GM03348 (cell line): ENCODE results near the gene GJD3.
"Not testable (repeated sequence)": the region's sequence is repeated elsewhere in the genome, so short reads cannot be mapped to it uniquely, and the experiment has no call there.

Experiments used
- DNase-seq: peaks from one replicate; pipeline ENCODE4 v3.0.0; 2012; ENCODE audit warnings: low spot score

GJD3 gene

DNA sequence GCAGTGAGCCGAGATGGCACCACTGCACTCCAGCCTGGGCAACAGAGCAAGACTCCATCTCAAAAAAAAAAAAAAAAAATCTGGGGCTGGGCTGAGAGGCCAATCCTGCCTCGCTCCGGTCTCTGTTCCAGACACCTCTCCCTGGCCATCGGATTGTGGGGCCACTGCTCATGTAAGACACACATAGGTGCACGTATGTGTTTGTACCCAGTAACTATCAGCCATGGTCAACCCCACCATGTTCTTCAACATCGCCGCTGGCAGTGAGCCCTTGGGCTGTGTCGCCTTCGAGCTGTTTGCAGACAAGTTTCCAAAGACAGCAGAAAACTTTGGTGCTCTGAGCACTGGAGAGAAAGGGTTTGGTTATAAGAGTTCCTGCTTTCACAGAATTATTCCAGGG, 3.2 kb upstream of the GJD3 start:
- not testable (repeated sequence) for DNase-seq

DNA sequence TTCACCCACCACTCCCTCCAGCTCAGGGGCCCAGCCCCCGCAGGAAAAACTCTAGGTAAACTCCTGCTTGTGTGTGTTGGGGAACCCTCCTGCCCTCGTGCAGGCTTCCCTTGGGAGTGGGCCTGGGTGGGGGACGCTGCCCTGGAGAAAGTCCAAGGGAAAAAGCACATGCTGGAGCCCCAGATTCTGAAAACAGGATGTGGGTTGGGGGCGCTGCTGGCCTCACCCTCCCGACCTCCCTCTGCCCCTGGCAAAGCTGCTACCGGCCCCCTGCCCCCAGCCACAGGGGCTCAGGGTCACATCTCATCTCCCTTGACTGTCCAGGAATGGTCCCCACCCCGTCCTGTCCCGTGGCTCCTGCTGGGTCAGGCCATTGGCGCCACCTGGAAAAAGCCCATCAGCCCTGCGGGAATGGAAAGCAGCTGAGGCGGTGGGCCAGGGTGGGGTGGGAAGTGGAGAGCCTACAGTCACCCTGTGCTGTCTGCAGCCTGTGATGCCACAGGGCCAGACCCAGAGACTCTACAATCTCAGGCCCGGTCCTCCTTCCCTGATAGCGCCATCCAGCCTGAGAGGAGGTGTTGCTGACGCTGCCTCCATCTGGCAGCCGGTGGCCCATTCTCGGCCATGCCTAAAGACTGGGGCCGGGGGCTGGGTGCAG, 2.5 kb upstream of the GJD3 start:
- DNase-seq = no peak

DNA sequence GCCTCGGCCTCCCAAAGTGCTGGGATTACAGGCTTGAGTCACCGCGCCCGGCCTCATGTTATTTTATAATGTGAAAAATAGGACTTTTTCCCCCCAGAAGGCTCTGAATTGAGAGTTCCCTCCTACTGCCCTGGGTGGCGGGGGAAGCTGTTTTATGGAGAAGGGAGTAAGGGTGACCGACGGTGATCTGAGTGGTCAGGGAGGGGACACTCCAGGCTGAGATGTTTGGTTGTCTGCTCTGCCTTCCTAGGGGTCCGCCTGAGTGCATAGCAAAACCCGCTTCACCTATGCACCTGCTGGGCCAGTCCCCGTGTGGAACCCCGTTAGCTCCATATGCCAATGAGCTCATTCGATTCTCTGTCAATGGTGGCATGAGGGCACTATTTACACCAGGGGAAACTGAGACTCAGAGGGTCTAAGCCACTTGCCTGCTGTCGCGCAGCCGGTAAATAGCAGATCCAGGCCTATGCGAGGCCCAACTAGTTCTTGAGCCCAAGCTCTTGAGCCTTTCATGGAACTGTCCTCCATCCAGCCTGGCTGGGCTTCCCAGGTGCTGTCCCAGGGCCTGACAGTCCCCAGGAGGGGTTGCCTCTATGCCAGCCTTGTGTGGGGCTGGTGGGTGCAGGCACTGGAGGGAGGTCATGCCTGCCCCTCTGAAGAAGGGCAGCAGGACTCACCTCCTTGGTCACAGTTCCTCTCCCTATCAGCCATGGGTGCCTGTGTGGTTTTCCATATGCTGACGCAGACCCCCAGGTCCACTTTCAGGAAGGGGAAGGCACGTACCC, 1.7 kb upstream of the GJD3 start:
- DNase-seq = no peak

DNA sequence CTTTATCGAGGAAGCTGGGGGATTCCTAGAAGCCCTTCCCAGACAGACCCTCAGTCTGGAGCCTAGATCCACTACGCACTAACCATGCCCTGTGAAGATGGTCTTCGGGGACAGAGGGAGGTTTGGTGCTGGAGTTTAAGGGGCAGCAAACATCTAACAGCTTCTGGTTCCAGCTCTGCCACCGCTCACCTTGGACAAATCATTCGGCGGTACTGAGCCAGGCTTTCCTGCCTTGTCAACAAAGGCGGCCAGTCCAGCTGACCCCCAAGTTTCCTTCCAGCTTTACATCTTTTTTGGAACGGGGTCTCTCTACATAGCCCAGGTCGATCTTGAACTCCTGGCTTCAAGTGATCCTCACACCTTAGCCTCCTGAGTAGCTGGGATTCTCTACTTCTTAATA, 369 bp upstream of the GJD3 start:
- no peak for DNase-seq

DNA sequence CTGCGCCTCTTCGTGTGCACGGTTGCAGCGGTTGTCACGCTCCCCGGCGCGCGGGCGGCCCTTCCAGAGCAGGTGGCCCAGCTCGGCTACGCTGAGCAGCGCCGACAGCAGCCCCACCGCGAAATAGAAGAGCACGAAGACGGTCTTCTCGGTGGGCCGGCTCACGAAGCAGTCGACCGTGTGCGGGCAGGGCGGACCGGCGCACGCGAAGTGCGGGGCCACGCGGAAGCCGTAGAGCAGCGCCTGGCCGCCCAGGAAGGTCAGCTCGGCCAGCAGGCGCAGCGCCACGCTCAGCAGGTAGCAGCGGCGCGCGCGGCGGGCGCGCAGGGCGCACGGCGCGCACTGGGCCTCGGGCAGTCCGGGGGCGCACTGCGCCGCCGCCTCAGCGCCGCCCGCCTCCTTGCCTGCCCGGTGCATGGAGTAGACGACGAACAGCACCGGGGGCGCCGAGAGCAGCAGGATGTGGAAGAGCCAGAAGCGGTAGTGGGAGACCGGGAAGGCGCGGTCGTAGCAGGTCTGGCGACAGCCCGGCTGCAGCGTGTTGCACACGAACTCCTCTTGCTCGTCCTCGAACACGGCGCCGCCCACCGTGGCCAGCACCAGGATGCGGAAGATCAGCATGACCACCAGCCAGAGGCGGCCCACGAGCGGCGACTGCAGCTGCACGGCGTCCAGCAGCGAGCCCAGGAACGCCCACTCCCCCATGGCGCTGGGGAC, 1.3 kb downstream of the GJD3 start:
- no peak for DNase-seq

DNA sequence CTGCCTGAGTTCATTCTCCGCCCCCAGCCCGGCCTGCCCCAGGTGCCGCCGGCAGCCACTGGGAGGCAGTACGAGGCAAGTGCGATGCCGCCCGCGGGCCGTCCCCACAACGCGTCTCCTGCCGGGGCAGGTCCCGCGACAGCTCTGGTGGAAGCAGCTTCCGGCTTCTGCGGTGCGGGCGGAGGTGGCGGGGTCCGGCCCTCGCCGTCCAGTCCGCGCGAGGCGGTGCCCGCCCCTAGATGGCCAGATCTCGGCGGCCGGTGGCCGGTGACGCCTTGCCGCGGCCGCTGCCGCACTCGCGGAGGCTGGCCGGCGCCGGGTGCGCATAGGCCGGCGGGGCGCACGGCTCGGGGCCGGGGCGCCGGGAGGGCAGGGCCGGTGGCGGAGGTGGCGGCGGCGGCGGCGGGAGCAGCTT, 1.8 kb downstream of the GJD3 start:
- peak; percentile 91 for DNase-seq

DNA sequence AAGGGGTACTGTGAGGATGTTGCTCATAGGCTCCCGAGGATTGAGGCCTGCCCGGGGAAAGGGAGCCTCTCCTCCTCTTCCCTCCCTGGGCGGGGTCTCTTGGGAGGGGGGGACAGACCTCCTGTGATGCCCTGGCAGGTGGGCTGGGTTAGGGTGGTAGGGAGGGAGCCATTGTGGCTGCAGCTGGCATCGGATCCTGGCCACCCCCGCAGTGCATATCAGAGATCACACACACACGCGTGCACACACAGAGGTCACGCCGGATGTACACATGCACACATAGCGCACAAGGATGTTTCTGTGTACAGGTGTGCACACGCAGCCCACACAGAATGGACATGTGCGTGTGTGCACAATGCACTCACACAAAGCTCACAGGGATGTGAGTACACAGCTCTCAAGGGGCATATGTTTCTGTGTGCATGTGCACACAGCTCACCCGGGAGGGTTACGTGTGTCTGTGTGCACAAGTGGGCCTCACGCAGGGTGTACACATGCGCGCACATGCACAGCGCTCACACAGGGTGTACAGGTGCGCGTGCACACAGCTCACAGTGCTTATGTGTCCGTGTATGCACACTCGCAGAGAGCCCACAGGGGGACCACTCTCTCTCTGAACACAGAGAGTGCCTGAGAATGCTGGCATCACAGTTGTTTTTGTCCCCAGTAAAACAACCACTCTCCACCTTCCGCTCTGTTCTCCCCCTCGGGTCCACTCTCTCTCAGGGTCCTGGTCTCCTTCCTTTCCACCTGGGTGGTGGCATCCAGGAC, 2.4 kb downstream of the GJD3 start:
- DNase-seq = no peak

DNA sequence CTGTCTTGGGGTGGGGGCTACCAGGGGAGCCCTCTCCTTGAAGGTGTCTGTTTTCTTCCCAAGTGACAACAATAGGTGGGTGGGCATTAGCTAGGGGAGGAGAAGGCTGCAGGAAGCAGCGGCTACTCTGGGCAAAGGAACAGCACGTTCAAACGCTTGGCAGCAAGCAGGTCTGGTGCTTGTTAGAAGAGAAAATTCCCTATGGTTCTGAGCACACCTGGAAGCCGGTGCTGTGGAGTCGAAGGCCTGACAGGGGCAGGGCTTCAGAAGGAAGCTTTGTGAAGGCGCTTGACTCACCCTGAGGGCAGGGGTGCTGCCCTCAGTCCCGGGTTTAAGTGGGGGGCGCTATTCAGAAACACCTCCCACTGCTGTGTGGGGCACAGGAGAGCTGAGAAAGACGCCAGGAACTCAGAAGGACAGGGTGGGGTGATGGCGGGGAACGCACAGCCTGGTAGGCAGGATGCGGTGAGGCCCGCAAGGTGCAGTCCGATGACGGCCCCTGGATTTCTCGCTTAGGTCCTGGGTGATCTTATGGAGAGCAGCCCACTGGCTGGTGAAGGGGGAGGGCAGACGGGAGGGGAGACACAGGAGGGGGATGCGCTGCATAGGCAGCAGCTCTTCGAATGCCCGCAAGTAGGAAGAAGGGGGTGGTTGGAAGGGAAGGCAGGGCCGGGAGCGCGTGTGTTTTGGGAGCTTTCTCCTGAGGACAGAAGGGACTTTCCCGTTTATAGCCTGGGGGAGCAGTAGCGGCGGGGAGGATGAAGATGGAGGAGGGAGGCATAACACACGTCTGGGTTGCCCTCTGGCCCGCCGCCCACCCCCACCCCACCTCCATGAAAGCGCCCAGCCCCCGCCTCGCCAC, 3.2 kb downstream of the GJD3 start:
- DNase-seq = no peak

DNA sequence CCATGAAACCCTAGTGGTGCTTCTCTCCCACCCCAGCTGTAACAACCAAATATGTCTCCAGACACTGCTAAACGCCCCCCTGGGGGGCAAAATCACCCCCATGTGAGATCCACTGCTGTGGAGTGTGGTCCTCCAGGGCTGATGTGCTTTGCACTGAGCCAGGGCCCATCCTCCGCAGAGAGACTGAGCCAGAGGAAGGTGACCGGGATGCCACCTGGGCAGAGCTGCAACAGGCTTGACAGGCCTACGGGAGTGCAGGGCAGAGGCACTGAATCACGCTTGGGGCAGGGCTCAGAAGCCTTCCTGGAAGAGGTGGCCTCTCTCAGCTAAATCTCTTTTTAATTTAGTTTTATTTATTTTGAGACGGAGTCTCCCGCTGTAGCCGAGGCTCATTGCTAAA, 4.4 kb downstream of the GJD3 start:
- no peak for DNase-seq

DNA sequence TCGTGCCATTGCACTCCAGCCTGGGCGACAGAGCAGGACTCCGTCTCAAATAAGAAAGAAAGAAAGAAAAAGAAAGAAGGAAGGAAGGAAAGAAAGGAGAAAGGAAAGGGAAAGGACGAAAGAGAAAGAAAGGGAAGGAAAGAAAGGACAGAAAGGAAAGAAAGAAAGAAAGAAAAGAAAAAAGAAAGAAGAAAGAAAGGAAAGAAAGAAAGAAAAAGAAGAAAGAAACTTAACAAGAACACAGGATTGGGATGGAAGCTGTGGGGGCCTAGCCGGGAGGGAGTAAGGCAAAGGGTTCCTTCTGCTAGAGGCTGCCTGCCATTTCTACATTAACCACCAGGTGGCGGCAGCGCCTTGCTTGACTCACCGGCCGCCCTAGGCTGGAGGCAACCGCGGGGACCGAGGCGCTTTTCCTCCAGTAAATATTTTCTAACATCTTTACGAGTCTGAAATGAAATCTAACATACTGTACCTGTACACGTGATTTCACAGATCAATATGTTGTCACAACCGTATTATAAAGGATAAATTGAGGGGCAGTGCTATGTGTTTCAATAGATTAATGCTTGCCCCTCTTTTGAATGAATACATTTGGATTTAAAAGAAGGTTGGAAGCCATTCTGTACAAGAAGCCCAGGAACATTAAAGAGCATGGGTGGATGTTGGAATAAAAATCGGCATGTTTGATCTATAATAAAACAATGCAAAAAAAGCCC, 6.1 kb downstream of the GJD3 start:
- DNase-seq = peak; percentile 94

DNA sequence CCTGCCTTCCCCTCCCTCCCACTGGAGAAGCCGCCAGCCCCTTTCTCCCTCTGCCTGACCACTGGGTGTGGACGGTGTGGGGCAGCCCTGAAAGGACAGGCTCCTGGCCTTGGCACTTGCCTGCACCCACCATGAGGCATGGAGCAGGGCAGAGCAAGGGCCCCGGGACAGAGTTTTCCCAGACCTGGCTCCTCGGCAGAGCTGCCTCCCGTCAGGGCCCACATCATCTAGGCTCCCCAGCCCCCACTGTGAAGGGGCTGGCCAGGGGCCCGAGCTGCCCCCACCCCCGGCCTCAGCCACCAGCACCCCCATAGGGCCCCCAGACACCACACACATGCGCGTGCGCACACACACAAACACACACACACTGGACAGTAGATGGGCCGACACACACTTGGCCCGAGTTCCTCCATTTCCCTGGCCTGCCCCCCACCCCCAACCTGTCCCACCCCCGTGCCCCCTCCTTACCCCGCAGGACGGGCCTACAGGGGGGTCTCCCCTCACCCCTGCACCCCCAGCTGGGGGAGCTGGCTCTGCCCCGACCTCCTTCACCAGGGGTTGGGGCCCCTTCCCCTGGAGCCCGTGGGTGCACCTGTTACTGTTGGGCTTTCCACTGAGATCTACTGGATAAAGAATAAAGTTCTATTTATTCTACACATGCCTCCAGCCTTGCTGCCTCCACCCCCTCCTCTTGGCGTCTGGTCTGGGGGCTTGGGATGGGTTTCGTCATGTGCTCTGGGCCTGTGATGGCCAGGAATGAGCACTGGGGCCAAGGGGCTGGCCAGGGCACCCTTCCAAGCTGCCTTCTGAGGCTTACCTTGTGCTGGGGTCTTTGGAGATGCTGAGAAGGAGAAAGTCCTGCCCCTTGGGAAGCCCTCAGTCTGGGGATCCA, 7.3 kb downstream of the GJD3 start:
- DNase-seq = no peak

DNA sequence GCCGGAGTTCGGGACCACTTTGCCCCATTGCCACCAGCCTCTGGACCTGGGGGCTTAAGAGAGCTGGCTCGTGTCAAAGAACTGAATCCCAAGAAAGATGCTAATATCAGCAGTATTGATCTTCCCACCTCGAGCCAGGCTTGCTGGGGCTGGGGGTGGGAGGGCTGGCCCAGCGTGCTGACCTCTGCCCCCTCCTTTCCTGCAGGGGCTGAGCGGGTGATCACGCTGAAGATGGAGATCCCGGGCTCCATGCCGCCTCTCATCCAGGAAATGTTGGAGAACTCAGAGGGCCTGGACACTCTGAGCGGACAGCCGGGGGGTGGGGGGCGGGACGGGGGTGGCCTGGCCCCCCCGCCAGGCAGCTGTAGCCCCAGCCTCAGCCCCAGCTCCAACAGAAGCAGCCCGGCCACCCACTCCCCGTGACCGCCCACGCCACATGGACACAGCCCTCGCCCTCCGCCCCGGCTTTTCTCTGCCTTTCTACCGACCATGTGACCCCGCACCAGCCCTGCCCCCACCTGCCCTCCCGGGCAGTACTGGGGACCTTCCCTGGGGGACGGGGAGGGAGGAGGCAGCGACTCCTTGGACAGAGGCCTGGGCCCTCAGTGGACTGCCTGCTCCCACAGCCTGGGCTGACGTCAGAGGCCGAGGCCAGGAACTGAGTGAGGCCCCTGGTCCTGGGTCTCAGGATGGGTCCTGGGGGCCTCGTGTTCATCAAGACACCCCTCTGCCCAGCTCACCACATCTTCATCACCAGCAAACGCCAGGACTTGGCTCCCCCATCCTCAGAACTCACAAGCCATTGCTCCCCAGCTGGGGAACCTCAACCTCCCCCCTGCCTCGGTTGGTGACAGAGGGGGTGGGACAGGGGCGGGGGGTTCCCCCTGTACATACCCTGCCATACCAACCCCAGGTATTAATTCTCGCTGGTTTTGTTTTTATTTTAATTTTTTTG, 8.5 kb downstream of the GJD3 start:
- no peak for DNase-seq

DNA sequence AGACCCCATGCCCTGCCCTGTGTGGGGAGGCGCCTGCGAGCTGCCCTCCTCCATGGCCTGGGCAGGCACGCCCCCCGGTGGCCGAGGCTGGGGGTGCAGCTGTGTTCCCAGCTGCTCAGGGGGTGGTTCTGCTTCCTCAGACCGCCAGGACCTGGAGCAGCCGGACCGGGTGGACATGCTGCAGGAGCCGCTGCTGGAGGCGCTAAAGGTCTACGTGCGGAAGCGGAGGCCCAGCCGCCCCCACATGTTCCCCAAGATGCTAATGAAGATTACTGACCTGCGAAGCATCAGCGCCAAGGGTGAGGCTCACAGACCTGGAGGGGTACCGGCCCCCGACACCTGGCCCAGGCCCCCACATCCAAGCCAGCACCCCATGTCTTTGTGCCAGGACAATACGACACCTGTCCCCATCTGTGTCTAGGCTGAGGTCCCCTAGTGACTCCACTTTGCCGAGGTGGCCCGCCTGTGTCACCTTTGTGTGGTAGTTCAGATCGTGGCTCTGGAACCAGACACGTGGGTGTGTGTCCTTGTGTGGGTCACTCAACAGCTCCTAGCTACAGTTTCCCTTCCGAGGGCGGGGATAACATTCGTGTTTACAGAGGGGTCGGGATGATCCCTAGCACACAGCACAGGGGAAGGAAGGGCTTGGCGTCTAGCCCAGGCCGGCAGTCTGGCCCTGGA, 9.3 kb downstream of the GJD3 start:
- DNase-seq = peak; percentile 89

DNA sequence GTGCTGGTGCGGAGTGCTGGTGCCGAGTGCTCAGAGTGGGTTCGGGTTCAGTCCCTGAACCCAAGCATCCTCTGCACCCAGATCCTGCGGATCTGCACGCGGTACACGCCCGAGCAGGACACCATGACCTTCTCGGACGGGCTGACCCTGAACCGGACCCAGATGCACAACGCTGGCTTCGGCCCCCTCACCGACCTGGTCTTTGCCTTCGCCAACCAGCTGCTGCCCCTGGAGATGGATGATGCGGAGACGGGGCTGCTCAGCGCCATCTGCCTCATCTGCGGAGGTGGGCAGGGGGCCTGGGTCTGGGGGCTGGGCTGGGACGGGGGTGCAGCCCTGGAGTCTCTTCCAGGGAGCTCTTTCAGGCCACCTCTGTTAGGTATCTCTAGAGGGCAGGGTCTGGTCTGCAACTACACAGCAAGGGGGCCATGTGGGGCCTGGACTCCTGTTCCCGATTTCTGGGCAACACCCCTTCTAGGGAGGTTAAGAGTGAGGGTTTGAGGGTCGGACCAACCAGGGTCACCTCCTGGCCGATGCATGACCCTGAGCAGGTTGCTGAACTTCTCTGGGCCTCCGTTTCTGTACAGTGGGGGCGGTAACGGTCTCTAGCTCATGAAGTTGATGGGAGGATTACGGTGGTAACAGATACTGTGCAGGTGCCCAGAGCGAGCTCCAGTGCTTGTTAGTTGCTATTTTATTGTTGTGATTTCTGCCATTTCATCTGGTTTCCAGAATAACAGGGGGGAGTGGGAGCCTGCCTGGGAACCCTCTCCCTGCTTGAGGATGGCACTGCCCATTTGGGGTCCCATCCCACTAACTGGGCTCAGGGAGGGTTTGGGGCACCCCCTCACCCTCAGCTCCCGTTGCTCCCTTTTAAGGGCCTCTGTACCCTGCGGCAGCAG, 10.1 kb downstream of the GJD3 start:
- DNase-seq = no peak

DNA sequence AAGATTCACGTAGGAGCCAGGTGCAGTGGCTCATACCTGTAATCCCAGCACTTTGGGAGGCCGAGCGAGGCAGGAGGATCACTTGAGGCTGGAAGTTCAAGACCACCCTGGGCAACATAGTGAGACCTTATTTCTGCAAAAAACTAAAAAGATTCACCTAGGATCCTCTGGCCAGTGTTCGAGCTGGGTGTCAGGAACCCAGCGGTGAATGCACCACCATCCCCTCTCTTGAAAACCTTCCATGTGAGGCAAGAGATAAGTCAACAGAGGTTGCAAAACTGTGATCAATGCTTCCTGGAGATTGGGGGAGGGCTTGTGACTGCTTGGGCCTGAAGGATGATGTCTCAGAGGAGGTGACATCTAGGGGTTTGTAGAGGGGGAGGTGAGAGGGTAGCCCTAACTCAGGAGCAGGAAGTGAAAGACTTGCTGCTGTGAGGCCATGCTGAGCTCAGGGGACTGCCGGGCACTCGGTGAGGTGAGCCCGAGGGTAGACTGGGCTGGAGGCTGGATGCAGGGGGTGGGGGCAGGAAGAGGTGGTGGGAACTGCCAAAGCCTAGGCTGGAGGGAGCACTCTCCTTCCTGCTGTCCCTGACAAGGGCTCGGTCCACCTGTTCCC, 11.7 kb downstream of the GJD3 start:
- DNase-seq = no peak

DNA sequence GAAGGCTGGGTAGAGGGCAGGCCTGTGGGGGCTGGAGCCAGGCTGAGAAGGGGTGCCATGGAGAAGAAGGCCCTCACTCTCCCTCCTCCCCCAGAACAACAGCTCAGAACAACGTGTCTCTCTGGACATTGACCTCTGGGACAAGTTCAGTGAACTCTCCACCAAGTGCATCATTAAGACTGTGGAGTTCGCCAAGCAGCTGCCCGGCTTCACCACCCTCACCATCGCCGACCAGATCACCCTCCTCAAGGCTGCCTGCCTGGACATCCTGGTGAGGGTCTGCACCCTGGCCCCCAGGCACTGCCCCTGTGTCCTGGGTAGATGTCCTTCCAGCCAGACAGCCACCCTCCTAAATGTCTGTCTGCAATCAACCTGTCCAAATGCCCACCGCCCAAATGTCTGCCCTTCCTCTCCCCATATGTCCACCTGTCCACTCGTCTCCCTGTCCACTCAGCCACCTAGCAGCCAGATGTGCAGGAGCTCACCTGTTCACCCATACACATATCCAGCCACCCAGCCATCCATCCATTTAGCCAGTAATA, 12.2 kb downstream of the GJD3 start:
- DNase-seq = no peak
